Parathyroid adenoma (tissue), 2 donors: Measurements from ENCODE around the gene ASTN2.
"Not testable (repeated sequence)": the region's sequence is repeated elsewhere in the genome, so short reads cannot be mapped to it uniquely, and the experiment has no call there.

ENCODE experiments used
- H2AFZ ChIP-seq: fragments of 300-600 bp; sonication (generic); one replicate; pipeline ENCODE4 v1.7.0; 2017; ENCODE audit warnings: antibody characterized with exemption, mild to moderate bottlenecking
- H3K27ac ChIP-seq: fragments of 300-600 bp; sonication (generic); one replicate; pipeline ENCODE4 v1.7.0; 2017
- H3K27me3 ChIP-seq: fragments of 300-600 bp; sonication (generic); one replicate; pipeline ENCODE4 v1.7.0; 2017; ENCODE audit warnings: low read length; ENCODE audit not compliant: control insufficient read depth, insufficient read depth
- H3K36me3 ChIP-seq: fragments of 300-600 bp; sonication (generic); one replicate; pipeline ENCODE4 v1.7.0; 2017; ENCODE audit warnings: low read length; ENCODE audit not compliant: control insufficient read depth, insufficient read depth
- H3K4me1 ChIP-seq: fragments of 300-600 bp; sonication (generic); one replicate; pipeline ENCODE4 v1.7.0; 2017; ENCODE audit warnings: control low read depth
- H3K4me2 ChIP-seq: fragments of 300-600 bp; sonication (generic); one replicate; pipeline ENCODE4 v1.7.0; 2017; ENCODE audit warnings: low read length
- H3K4me3 ChIP-seq: fragments of 300-600 bp; sonication (generic); one replicate; pipeline ENCODE4 v1.7.0; 2017; ENCODE audit warnings: low read depth, low read length
- H3K79me2 ChIP-seq: fragments of 300-600 bp; sonication (generic); one replicate; pipeline ENCODE4 v1.7.0; 2017; ENCODE audit warnings: control low read depth
- H3K9ac ChIP-seq: fragments of 300-600 bp; sonication (generic); one replicate; pipeline ENCODE4 v1.7.0; 2017; ENCODE audit warnings: mild to moderate bottlenecking
- H3K9me3 ChIP-seq: fragments of 300-600 bp; sonication (generic); one replicate; pipeline ENCODE4 v1.7.0; 2017; ENCODE audit warnings: low read length; ENCODE audit not compliant: control insufficient read depth
- CTCF ChIP-seq: fragments of 300-600 bp; sonication (generic); IDR thresholded peaks from one replicate; pipeline ENCODE4 v1.7.0; 2017; ENCODE audit warnings: antibody characterized with exemption, mild to moderate bottlenecking
- donor health status: primary hyperparathyroidism.

The ASTN2 gene

GRCh38 chr9:116843863-116844620, 570.8 kb downstream of the ASTN2 start:
- Histone ChIP-seq H3K79me2 (no peaks in the 10 kb centered on the region), H3K27ac (no peak overlapping the region), H3K9me3 (no peaks in the 10 kb centered on the region), H3K4me2 (no peak overlapping the region), H3K36me3 (no peaks in the 10 kb centered on the region), H3K9ac (no peak overlapping the region), H3K27me3 (no peaks in the 10 kb centered on the region), H2AFZ (no peak overlapping the region), H3K4me1 (no peaks in the 10 kb centered on the region), H3K4me3 (no peak overlapping the region)
- TF ChIP-seq CTCF = no peak

GRCh38 chr9:116842658-116843057, 572.2 kb downstream of the ASTN2 start:
- Histone ChIP-seq H3K4me1 (no peaks in the 10 kb centered on the region), H2AFZ (no peak overlapping the region), H3K27me3 (no peaks in the 10 kb centered on the region), H3K9ac (no peak overlapping the region), H3K27ac (no peak overlapping the region), H3K36me3 (no peaks in the 10 kb centered on the region), H3K4me3 (no peak overlapping the region), H3K79me2 (no peaks in the 10 kb centered on the region), H3K9me3 (no peaks in the 10 kb centered on the region), H3K4me2 (no peak overlapping the region)
- no peak for TF ChIP-seq CTCF

GRCh38 chr9:116838468-116838867, 576.4 kb downstream of the ASTN2 start:
- not testable (repeated sequence) for H3K27ac ChIP-seq

GRCh38 chr9:116837018-116837989, 577.6 kb downstream of the ASTN2 start:
- H3K4me3 ChIP-seq = no peak overlapping the region
- no peak for TF ChIP-seq CTCF
- no peaks in the 10 kb centered on the region for H3K27me3 ChIP-seq
- H3K4me1 ChIP-seq = no peaks in the 10 kb centered on the region
- no peaks in the 10 kb centered on the region for H3K9me3 ChIP-seq
- no peaks in the 10 kb centered on the region for H3K36me3 ChIP-seq
- H3K4me2 ChIP-seq = no peak overlapping the region
- no peak overlapping the region for H2AFZ ChIP-seq
- no peaks in the 10 kb centered on the region for H3K79me2 ChIP-seq
- no peak overlapping the region for H3K9ac ChIP-seq
- no peak overlapping the region for H3K27ac ChIP-seq

More at GRCh38 chr9:116838468-116838867, 576.4 kb downstream of the ASTN2 start:
- H3K36me3 ChIP-seq, H3K4me1 ChIP-seq, H2AFZ ChIP-seq, H3K27me3 ChIP-seq, H3K4me2 ChIP-seq, H3K79me2 ChIP-seq, H3K4me3 ChIP-seq, H3K9me3 ChIP-seq, H3K9ac ChIP-seq: not testable (repeated sequence)

- H3K27ac ChIP-seq, H2AFZ ChIP-seq, H3K4me1 ChIP-seq, H3K79me2 ChIP-seq, H3K36me3 ChIP-seq, H3K27me3 ChIP-seq, H3K9ac ChIP-seq, H3K4me2 ChIP-seq, H3K9me3 ChIP-seq, H3K4me3 ChIP-seq: not testable (repeated sequence)
Observed at GRCh38 chr9:116830321-116830720, 584.5 kb downstream of the ASTN2 start.
